ENCODE results near the gene FANCM.
"Not testable (repeated sequence)": the region's sequence is repeated elsewhere in the genome, so short reads cannot be mapped to it uniquely, and the experiment has no call there.

The FANCM gene

GRCh38 chr14:45144658-45145057 lies 8.9 kb downstream of the FANCM start:
- DNase-seq (ENCODE audit: low read depth), result no peak

DNA sequence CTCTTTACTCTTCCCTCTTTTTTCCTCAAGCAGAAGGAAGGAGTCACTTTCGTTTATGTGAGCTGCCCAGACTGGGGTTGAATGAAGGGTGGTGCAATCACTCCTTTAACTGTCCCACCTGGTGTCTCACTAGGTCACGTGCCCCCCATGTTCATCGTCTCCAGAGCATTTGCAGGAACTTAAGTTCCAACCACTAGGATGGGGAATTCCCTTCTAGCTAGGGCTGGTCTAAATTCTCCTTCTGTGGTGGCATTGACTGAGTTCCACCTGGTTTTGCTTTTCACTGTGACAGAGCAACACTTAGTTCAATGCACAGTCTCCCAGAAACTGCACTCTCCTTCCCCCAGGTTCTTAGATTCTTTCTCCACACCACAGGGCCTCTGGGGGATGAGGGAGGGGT lies 9.5 kb downstream of the FANCM start:
- no peak for DNase-seq (ENCODE audit: low read depth)

DNA sequence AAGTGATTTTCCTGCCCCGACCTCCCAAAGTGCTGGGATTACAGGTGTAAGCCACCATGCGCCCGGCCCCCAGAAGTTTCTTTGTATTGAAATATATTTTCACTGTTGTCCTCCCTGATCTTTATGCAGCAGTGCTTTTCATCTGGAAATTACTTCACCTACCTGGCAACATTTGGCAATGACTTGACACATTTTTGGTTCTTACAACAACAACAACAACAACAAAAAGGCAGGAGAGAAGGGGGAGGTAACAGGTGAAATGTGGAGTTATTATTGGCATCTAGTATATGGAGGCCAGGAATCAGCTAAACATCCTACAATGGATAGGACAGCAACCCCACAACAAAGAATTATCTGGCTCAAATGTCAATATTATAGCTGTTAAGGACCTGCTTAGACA lies 13.9 kb downstream of the FANCM start:
- DNase-seq (ENCODE audit: low read depth), result no peak

GRCh38 chr14:45150386-45150890 lies 14.7 kb downstream of the FANCM start:
- no peak for DNase-seq (ENCODE audit: low read depth)

DNA sequence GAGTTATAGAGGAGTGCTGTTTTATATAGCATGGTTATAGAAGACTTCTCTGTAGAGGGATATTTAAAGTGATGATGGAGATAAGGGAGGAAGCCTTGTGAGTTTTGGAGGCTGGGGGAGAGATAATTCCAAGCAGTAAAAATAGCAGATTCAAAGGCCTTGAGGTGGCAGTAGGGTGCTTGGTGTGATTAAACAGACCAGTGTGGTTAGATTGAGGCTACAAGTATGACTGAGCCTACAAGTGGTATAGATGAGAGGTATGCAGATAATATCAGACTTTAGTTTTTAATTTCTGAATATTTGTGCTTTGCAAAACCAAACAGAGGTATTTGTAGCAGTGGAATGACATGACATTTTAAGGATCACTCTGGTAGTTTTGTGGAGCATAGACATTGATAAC lies 20.3 kb downstream of the FANCM start:
- no peak for DNase-seq (ENCODE audit: low read depth)

GRCh38 chr14:45169906-45170305 lies 34.2 kb downstream of the FANCM start:
- no peak for DNase-seq (ENCODE audit: low read depth)

- no peak for DNase-seq (ENCODE audit: low read depth)
Observed at GRCh38 chr14:45177076-45177475, 41.3 kb downstream of the FANCM start.

- no peak for DNase-seq (ENCODE audit: low read depth)
Observed at GRCh38 chr14:45181329-45181728, 45.6 kb downstream of the FANCM start.

DNA sequence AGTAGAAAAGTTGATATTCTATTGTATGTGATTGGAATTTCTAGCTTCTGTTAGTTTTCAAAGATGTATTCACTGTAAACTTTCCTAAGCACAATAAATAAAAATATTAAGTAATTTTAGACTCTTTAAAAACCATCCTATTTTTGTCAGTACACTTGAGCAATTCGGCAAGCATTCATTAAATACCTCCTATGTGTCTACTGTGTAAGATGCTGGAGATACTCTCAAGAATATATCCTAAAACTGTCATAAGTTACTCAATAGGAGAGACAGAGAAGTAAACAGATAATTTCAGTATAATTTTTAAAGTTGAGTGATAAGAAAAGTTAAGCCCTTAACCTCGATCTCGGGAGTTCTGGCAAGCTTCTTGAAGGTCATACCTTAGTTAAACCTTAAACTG lies 46.1 kb downstream of the FANCM start:
- no peak for DNase-seq (ENCODE audit: low read depth)

DNA sequence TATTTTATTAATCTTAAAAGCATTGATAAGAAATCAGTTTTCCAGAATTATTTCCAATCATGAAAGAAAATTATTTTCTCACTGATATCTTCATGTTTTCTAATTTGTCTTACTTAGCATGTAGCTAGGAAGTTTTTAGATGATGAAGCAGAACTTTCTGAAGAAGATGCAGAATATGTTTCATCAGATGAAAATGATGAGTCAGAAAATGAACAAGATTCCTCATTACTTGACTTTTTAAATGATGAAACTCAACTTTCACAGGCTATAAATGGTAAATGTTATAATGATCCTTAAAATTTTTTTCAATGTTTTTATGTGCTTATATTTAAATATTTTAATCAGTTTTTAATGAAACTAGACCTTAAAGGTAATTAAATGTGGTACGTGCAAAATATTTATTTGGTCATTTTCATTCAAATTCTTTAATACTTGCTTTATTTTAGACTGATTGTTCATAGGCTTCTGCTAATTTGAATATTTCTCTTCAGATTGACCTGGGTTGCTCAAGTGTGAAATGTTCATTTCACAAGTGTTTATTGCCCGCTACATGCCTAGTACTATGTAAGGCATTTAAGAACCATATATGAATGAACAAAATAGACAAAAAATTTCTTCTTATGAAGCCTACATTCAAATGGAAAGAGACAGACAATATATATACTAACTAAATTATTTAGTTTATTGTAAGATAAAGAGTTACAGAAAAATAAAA lies 49.5 kb downstream of the FANCM start:
- DNase-seq (ENCODE audit: low read depth), result no peak

- no peak for DNase-seq (ENCODE audit: low read depth)
Observed at GRCh38 chr14:45194964-45195363, 59.2 kb downstream of the FANCM start.

DNA sequence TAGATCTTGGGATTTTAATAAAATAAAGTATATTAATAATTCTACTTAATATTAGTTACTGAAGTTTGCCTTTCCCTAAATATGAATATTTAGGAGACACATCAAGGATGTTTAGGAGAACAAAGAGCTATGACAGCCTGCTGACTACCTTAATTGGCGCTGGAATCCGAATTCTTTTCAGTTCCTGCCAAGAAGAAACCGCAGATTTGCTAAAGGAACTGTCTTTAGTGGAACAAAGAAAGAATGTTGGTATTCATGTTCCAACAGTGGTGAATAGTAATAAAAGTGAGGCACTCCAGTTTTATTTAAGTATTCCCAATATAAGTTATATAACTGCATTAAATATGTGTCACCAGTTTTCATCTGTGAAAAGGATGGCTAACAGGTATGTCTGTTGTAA lies 62.8 kb downstream of the FANCM start:
- DNase-seq (ENCODE audit: low read depth), result no peak

DNA sequence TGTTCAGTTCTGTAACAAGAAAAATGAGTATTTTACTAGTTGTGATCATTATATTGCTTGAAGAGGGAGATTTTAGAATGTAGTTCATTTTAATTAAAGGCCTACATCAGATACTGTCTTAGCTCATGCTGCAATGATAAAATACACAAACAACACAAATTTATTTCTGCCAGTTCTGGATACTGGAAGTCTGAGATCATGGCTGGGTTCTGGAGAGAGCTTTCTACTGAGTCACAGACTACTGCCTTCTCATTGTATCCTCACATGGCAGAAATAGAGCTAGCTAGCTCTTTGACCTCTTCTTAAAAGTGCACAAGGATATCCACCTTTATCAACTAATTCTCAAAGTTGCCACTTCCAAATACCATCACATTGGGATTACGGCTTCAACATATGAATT lies 63.5 kb downstream of the FANCM start:
- no peak for DNase-seq (ENCODE audit: low read depth)

DNA sequence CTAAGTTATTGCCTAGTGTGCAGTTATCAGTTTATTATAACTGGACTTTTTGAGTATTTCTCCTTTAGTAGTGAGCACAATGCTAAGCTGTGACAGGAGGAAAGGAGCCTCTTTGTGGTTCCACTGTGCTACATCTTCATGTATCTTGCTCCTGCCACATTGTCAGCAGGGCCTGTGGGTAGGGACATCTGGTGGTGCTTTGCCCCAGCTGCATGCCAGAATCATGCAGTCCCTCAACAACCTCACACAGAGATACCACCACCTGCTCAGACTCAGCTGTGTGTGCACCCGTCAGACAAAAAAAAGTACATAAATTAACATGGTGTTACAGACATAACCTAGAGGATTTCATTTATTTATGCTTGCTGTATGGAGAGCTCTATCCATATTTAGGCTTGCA lies 66.2 kb downstream of the FANCM start:
- DNase-seq (ENCODE audit: low read depth), result no peak

DNA sequence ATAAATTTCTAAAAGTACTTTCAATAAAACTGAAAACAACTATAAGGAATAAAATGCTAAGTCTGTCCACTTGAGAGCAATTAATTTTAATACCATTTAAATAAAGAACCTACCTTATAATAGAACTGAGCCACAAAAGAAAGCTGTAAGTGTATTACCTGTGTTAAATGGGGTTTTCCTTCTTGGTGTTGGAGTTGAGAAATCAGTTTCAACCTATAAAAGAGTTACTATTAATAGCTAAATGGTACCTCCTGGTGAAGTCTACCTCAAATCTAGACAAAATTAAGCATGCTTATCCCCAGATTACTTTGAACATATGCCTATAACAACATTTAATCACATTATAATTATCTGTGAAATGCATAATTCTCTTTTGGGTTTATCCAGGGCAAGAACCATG lies 68.5 kb downstream of the FANCM start:
- DNase-seq (ENCODE audit: low read depth), result no peak

- no peak for DNase-seq (ENCODE audit: low read depth)
Observed at GRCh38 chr14:45210159-45210558, 74.4 kb downstream of the FANCM start.

GRCh38 chr14:45211295-45211694 lies 75.6 kb downstream of the FANCM start:
- DNase-seq (ENCODE audit: low read depth), result no peak

- no peak for DNase-seq (ENCODE audit: low read depth)
Observed at GRCh38 chr14:45212231-45212630, 76.5 kb downstream of the FANCM start.

DNA sequence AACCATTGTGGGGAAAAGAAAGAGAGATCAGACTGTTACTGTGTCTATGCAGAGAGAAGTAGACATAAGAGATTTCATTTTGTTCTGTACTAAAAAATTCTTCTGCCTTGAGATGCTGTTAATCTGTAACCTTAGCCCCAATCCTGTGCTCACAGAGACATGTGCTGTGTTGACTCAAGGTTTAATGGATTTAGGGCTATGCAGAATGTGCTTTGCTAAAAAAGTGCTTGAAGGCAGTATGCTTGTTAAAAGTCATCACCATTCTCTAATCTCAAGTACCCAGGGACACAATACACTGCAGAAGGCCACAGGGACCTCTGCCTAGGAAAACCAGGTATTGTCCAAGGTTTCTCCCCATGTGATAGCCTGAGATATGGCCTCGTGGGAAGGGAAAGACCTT lies 78.0 kb downstream of the FANCM start:
- DNase-seq (ENCODE audit: low read depth), result not testable (repeated sequence)

GRCh38 chr14:45214341-45214740 lies 78.6 kb downstream of the FANCM start:
- not testable (repeated sequence) for DNase-seq (ENCODE audit: low read depth)

- no peak for DNase-seq (ENCODE audit: low read depth)
Observed at GRCh38 chr14:45222485-45223262, 86.9 kb downstream of the FANCM start.

DNA sequence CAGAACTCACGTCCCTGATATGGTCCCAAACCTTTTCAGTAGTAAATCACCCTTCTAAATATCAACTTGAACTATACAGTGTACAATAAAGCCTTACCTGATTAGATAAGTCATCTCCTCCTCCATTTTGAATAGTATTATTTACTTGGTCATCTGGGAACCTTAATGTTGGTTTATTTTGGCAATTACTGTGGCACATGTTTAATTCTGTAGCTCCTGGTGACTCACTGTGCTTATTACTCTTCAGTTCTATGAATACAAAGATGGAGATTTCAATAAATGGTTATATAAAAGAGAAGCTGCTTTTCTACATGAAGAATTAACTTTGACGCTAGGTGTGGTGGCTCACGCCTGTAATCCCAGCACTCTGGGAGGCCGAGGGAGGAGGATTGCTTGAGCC lies 91.8 kb downstream of the FANCM start:
- no peak for DNase-seq (ENCODE audit: low read depth)

DNA sequence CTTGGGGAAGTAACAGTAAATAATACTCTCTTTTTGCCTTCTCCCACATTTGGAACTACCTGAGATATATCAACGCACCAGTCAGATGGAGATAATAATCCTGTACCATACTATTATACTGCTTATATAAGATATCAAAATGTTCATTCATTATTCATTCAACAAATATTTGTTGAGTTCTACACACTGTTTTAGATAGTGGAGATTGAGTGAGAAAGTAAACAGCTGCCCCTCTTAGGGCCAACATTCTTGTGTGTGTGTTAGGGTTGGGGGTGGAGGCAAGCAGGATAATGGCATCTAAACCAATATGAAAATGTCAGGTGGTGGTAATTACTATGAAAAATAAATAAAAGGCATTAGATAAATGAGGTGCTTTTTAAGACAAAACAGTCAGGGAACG lies 103.3 kb downstream of the FANCM start:
- DNase-seq (ENCODE audit: low read depth), result no peak

DNA sequence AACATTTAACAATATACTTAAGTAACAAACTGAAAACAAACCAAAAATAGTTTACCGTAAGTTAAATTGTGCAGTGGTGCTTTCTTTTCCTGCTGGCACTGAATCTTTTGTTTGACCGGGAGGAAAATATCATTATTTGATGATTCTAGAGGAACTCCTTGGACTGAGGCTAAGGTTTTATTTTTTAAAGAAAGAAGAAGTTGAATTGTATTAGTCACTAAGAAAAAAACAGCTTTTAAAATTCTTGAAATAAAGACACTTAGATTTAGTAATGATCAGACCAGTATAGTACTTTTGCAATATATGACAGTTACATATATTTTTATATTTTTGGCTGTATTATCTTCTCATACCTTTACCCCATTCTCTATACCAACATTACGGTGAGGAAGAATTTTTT lies 107.0 kb downstream of the FANCM start:
- no peak for DNase-seq (ENCODE audit: low read depth)

All from stimulated activated CD8-positive, alpha-beta memory T cell treated with anti-CD3 and anti-CD28 coated beads, Interleukin-12 subunit alpha, Interleukin-12 subunit beta, amount 100 ng/mL, for 4 hours (primary cell).